ENCODE results near the gene PLAU. TPM values are rescaled to one million over a fixed set of nuclear protein-coding genes. Genes with fewer than 3 reads are reported as not detected.
"Not testable (repeated sequence)": the region's sequence is repeated elsewhere in the genome, so short reads cannot be mapped to it uniquely, and the experiment has no call there.

Gene PLAU
- polyA plus RNA-seq, 1 donor: 19.6 TPM

DNA sequence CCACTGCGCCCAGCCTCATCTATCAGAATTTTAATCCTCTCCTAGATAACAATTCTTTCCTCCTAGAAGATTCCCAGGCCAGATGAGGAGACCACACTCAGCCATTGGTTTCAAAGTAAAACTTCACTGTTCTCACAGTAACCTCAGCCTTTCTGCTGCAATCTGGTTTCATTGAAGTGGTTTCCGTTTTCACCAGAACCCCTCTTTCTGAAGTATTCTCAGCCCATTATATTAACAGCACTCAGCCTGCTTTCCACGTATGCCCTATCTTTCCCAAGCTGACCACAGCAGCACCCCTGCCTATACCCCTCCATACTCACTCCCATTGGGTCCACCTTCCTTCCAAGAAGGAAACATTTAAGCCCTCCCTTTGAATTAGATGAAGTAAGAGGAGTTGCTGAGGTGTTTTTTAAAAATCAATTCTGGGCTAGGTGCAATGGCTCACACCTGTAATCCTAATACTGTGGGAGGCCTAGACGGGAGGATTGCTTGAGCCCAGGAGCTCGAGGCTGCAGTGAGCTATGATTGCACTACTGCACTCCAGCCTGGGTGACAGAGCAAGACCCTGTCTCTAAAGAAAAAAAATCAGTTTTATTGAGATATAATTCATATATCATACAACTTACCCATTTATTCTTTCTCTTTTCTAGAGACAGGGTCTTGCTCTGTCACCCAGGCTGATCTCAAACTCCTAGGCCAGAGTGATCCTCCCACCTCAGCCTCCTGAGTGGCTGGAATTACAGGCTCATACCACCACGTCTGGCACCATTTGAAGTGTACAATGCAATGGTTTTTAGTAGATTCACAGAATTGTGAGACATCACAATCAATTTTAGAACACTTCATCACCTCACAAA is 11.3 kb downstream of the PLAU start:
- no peak for DNase-seq
- Histone ChIP-seq H3K9me3 (ENCODE audit: control insufficient read depth, low read depth, low read length) (no peaks in the 10 kb centered on the region), H3K27ac (ENCODE audit: low read length) (no peak overlapping the region), H3K4me3 (ENCODE audit: low read length) (no peak overlapping the region), H3K27me3 (ENCODE audit: control insufficient read depth, insufficient read depth, low read length) (no peaks in the 10 kb centered on the region), H3K4me1 (ENCODE audit: control insufficient read depth, insufficient read depth, low read length) (peaks cover 4% of the 10 kb centered on the region), H3K36me3 (ENCODE audit: control insufficient read depth, insufficient read depth, low read length) (no peaks in the 10 kb centered on the region)
- WGBS (ENCODE audit: insufficient coverage, low lambda C conversion rate): 100% methylated on average over 1 of the region's 6 CpGs

DNA sequence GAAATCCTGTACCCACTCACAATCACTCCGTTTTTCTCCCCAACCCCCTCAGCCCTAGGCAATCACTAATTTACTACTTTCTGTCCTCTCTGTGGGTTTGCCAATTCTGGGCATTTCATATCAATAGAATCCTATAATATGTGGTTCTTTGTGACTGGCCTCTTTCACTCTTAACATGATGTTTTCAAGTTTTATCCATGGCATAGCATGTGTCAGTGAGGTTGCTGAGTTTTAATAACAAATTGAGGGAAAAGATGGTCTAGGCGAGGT is 11.9 kb downstream of the PLAU start:
- Histone ChIP-seq H3K36me3 (ENCODE audit: control insufficient read depth, insufficient read depth, low read length) (no peaks in the 10 kb centered on the region), H3K27me3 (ENCODE audit: control insufficient read depth, insufficient read depth, low read length) (no peaks in the 10 kb centered on the region), H3K4me1 (ENCODE audit: control insufficient read depth, insufficient read depth, low read length) (no peaks in the 10 kb centered on the region), H3K27ac (ENCODE audit: low read length) (no peak overlapping the region), H3K9me3 (ENCODE audit: control insufficient read depth, low read depth, low read length) (no peaks in the 10 kb centered on the region), H3K4me3 (ENCODE audit: low read length) (no peak overlapping the region)
- DNase-seq: no peak
- WGBS (ENCODE audit: insufficient coverage, low lambda C conversion rate): no CpG with 5 or more reads among the region's 2 CpGs

DNA sequence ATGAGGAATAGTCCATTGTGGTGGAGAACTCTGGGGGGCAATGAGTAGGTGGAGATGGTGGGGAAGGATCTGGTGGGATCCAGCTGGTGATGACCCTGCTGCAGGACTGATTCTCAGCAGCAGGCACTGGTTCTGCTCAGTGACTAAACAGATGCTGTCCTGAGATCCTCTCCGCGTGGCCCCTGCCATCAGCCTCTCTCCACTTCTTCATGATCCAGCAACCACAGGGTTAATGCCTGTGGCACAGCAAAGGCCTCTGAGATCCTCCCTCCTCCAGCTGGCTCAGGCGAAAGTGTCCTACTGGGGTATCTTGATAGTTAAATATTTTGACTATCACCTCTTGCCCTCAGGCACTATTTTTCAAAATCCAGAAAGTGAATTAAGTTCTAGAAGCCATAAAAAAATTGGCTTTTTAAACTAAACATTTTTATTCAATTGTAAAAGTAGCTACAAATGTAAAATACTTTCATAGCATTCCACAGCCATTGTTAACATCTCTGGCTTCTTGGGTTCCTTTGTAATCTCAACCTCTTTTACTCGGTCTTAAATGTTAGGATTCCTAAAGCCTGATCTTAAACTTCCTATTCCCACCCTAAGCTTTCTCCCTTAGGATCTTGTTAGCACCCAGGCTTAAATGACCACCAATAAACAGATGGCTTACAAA is 13.1 kb downstream of the PLAU start:
- H3K9me3 ChIP-seq (ENCODE audit: control insufficient read depth, low read depth, low read length): no peaks in the 10 kb centered on the region
- H3K27ac ChIP-seq (ENCODE audit: low read length): no peak overlapping the region
- H3K27me3 ChIP-seq (ENCODE audit: control insufficient read depth, insufficient read depth, low read length): no peaks in the 10 kb centered on the region
- WGBS (ENCODE audit: insufficient coverage, low lambda C conversion rate): 17% methylated on average over 1 of the region's 4 CpGs
- DNase-seq: no peak
- H3K4me3 ChIP-seq (ENCODE audit: low read length): no peak overlapping the region
- no peaks in the 10 kb centered on the region for H3K4me1 ChIP-seq (ENCODE audit: control insufficient read depth, insufficient read depth, low read length)
- no peaks in the 10 kb centered on the region for H3K36me3 ChIP-seq (ENCODE audit: control insufficient read depth, insufficient read depth, low read length)

DNA sequence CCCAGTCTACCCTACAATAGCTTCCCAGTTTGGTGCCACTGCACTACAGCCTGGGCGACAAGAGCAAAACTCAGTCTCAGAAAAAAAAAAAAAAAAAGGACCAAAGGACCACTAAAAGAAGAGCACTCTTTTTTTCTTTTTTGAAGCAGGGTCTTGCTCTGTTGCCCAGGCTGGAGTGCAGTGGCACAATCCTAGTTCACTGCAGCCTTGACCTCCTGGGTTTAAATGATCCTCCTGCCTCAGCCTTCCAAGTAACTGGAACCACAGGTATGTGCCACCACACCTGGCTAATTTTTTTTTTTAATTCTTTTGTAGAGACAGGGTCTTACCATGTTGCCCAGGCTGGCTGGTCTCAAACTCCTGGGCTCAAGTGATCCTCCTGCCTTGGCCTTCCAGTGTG is 14.0 kb downstream of the PLAU start:
- DNase-seq: no peak
- WGBS (ENCODE audit: insufficient coverage, low lambda C conversion rate): no CpG with 5 or more reads among the region's 1 CpG
- Histone ChIP-seq H3K4me1 (ENCODE audit: control insufficient read depth, insufficient read depth, low read length) (no peaks in the 10 kb centered on the region), H3K27ac (ENCODE audit: low read length) (no peak overlapping the region), H3K4me3 (ENCODE audit: low read length) (no peak overlapping the region), H3K36me3 (ENCODE audit: control insufficient read depth, insufficient read depth, low read length) (no peaks in the 10 kb centered on the region), H3K27me3 (ENCODE audit: control insufficient read depth, insufficient read depth, low read length) (no peaks in the 10 kb centered on the region), H3K9me3 (ENCODE audit: control insufficient read depth, low read depth, low read length) (no peaks in the 10 kb centered on the region)

DNA sequence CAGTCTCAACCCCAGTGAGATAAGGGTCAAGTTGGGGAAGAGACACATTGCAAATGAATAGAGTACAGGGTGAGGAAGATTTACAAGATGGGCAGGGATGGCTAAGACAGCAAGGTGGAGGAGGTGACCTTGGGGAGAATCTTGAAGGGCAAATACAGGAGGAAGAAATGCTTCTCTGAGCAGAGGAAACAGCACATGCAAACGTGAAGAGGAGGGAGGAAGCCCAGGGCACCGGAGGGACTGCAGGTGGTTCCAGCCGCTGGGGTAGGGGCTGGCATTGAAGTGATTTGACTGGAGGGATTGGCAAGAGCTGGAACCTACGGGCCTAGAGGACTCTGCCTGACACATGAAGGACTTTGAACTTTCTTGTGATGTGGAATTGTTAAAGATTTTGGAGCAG is 14.6 kb downstream of the PLAU start:
- Histone ChIP-seq H3K36me3 (ENCODE audit: control insufficient read depth, insufficient read depth, low read length) (no peaks in the 10 kb centered on the region), H3K9me3 (ENCODE audit: control insufficient read depth, low read depth, low read length) (no peaks in the 10 kb centered on the region), H3K27me3 (ENCODE audit: control insufficient read depth, insufficient read depth, low read length) (no peaks in the 10 kb centered on the region), H3K4me1 (ENCODE audit: control insufficient read depth, insufficient read depth, low read length) (peaks cover 5% of the 10 kb centered on the region), H3K27ac (ENCODE audit: low read length) (no peak overlapping the region), H3K4me3 (ENCODE audit: low read length) (no peak overlapping the region)
- DNase-seq: no peak
- no CpG with 5 or more reads among the region's 4 CpGs for WGBS (ENCODE audit: insufficient coverage, low lambda C conversion rate)

DNA sequence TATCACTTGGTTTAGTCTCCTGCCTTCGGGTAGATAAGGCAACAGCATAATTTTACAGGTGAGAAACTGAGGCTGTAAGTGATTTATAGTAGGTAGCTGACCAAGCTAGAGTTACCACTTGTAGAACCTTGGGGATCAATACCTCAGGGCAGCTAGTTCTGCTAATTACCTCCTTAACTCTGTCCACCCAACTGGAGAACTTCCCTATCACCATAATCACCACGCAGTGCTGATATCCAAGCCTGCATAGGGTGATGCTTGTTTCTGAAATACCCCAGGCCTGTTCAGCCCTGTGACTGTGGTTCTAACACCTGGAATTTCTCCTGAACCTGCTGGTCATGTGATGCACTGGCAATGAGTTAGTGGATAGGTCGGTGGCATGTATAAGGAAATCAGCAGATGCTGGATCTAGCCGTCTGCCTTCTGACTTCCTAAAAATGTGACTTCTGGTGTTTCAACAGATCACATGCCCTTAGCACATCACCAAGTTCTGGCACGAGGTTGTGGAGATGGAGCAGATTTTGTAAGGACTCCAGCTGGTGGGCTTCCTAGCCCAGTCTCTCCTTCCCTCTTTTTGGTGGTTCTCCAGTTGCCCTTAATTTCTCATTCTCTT is 15.3 kb downstream of the PLAU start:
- Histone ChIP-seq H3K4me3 (ENCODE audit: low read length) (no peak overlapping the region), H3K4me1 (ENCODE audit: control insufficient read depth, insufficient read depth, low read length) (peaks cover 11% of the 10 kb centered on the region), H3K9me3 (ENCODE audit: control insufficient read depth, low read depth, low read length) (no peaks in the 10 kb centered on the region), H3K27ac (ENCODE audit: low read length) (no peak overlapping the region), H3K27me3 (ENCODE audit: control insufficient read depth, insufficient read depth, low read length) (no peaks in the 10 kb centered on the region), H3K36me3 (ENCODE audit: control insufficient read depth, insufficient read depth, low read length) (no peaks in the 10 kb centered on the region)
- no peak for DNase-seq
- WGBS (ENCODE audit: insufficient coverage, low lambda C conversion rate): 60% methylated on average over 1 of the region's 5 CpGs

DNA sequence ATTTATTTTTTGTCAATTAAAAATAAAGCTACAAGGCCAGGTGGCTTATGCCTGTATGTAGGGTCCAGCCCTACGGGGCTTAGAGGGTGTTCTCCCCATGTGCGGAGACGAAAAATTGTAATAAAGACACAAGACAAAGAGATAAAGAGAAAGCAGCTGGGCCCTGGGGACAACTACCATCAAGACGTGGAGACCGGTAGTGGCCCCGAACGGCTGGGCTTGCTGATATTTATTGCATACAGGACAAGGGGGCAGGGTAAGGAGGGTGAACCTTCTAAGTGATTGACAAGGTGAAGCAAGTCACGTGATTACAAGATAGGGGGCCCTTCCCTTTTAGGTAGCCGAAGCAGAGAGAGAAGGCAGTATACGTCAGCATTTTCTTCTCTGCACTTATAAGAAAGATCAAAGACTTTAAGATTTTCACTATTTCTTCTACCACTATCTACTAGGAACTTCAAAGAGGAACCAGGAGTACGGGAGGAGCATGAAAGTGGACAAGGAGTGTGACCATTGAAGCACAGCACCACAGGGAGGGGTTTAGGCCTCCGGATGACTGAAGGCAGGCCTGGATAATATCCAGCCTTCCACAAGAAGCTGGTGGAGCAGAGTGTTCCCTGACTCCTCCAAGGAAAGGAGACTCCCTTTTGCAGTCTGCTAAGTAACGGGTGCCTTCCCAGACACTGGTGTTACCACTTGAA is 19.8 kb downstream of the PLAU start:
- H3K9me3 ChIP-seq (ENCODE audit: control insufficient read depth, low read depth, low read length); H3K36me3 ChIP-seq (ENCODE audit: control insufficient read depth, insufficient read depth, low read length): not testable (repeated sequence)
- peak overlapping the region; percentile 18 for H3K27ac ChIP-seq (ENCODE audit: low read length)

DNA sequence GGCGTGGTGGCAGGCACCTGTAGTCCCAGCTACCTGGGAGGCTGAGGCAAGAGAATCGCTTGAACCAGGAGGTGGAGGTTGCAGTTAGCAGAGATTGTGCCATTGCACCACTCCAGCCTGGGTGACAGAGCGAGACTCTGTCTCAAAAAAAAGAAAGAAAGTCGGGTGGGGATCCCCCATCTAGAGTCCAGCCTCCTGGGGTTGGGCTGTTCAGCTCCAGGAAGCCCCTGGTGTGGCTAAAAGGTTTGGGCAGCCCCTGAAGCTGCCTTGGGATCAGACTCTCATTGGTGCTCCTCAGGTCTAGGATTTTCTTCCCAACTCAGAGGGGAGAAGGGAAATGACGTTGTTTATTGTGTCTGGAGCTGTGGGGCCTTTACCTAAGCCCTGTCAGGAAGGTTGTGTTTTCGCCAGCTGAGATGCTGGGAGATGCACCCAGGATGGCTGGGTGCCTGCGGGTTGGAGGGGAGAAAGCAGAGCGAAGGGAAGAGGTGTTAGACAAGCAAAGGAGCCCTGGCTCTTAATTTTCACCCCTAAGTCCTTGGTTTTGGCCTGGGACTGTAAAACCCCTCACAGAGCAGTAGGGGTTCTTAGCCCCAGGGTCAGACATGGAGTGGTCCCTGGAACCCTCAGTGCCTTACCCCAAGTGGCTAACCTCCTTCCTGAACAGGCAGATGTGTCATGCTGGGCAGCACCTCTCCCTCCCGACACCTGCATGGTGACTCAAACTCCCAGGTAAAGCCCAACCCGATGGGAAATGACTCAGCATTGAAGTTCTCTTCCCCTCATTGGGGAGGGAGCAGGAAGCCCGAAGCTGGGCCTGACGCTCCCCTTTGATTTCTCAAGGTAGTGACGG is 21.1 kb downstream of the PLAU start:
- H3K4me3 ChIP-seq (ENCODE audit: low read length): no peak overlapping the region
- H3K36me3 ChIP-seq (ENCODE audit: control insufficient read depth, insufficient read depth, low read length): no peaks in the 10 kb centered on the region
- H3K27me3 ChIP-seq (ENCODE audit: control insufficient read depth, insufficient read depth, low read length): no peaks in the 10 kb centered on the region
- DNase-seq: peak in 1 of 2 donors; percentile 77
- no peaks in the 10 kb centered on the region for H3K9me3 ChIP-seq (ENCODE audit: control insufficient read depth, low read depth, low read length)
- H3K4me1 ChIP-seq (ENCODE audit: control insufficient read depth, insufficient read depth, low read length): peaks cover 21% of the 10 kb centered on the region
- no CpG with 5 or more reads among the region's 13 CpGs for WGBS (ENCODE audit: insufficient coverage, low lambda C conversion rate)
- H3K27ac ChIP-seq (ENCODE audit: low read length): no peak overlapping the region

More for the DNA sequence above, 19.8 kb downstream of the PLAU start:
- peak; percentile 48 to 83 for DNase-seq
- peaks cover 21% of the 10 kb centered on the region for H3K4me1 ChIP-seq (ENCODE audit: control insufficient read depth, insufficient read depth, low read length)
- H3K27me3 ChIP-seq (ENCODE audit: control insufficient read depth, insufficient read depth, low read length); H3K4me3 ChIP-seq (ENCODE audit: low read length): not testable (repeated sequence)
- no CpG with 5 or more reads among the region's 13 CpGs for WGBS (ENCODE audit: insufficient coverage, low lambda C conversion rate)

DNA sequence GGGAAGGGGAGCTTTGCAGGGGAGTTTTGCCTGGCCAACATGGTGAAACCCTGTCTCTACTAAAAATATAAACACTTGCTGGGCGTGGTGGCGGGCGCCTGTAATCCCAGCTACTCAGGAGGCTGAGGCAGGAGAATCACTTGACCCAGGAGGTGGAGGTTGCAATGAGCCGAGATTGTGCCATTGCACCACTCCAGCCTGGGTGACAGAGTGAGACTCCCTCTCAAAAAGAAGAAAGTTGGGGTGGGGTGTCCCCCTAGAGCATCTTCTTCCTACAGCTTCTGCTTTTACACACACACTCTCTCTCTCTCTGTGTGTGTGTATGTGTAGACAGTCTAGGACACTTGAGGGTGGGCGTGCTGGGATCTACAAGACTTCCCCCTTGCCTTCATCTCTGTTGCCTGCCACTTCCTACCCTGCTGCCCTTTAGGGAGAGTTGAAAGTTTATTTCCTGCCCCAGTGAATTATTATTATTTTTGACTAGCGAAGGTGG is 21.7 kb downstream of the PLAU start:
- H3K27ac ChIP-seq (ENCODE audit: low read length): no peak overlapping the region

More for the DNA sequence above, 21.7 kb downstream of the PLAU start:
- H3K4me1 ChIP-seq (ENCODE audit: control insufficient read depth, insufficient read depth, low read length): peaks cover 21% of the 10 kb centered on the region
- no peak for DNase-seq
- no peaks in the 10 kb centered on the region for H3K9me3 ChIP-seq (ENCODE audit: control insufficient read depth, low read depth, low read length)
- H3K27me3 ChIP-seq (ENCODE audit: control insufficient read depth, insufficient read depth, low read length): no peaks in the 10 kb centered on the region
- no CpG with 5 or more reads among the region's 6 CpGs for WGBS (ENCODE audit: insufficient coverage, low lambda C conversion rate)
- no peak overlapping the region for H3K4me3 ChIP-seq (ENCODE audit: low read length)
- no peaks in the 10 kb centered on the region for H3K36me3 ChIP-seq (ENCODE audit: control insufficient read depth, insufficient read depth, low read length)

All from large intestine (tissue), 3 donors.